H9 (cell line): Measurements from ENCODE around the gene FIBP. TPM values are rescaled to one million over a fixed set of nuclear protein-coding genes. Genes with fewer than 3 reads are reported as not detected.

ENCODE experiments used
- DNase-seq: peaks from one replicate; pipeline ENCODE4 v3.0.0-alpha.2; 2017
- H2AFZ ChIP-seq: one replicate; pipeline ENCODE4 v1.6.1; 2013; ENCODE audit warnings: mild to moderate bottlenecking, low read length, control low read depth, moderate library complexity
- H2AK5ac ChIP-seq: 2 replicates; pipeline ENCODE4 v1.6.1; 2013; ENCODE audit warnings: low read length, control low read depth, mixed read lengths; ENCODE audit not compliant: insufficient read length
- H2BK120ac ChIP-seq: one replicate; pipeline ENCODE4 v1.6.1; 2013; ENCODE audit warnings: low read depth, mild to moderate bottlenecking, low read length, control low read depth, inconsistent platforms; ENCODE audit not compliant: poor library complexity, severe bottlenecking
- H2BK12ac ChIP-seq: 2 replicates; pipeline ENCODE4 v1.6.1; 2013; ENCODE audit warnings: low read length, control low read depth, mixed read lengths, low read depth; ENCODE audit not compliant: insufficient read length
- H2BK15ac ChIP-seq: 2 replicates; pipeline ENCODE4 v1.6.1; 2013; ENCODE audit warnings: low read depth, low read length, control low read depth
- H2BK20ac ChIP-seq: one replicate; pipeline ENCODE4 v1.6.1; 2013; ENCODE audit warnings: low read depth, mild to moderate bottlenecking, low read length, control low read depth, inconsistent platforms; ENCODE audit not compliant: poor library complexity, severe bottlenecking
- H2BK5ac ChIP-seq: 2 replicates; pipeline ENCODE4 v1.6.1; 2013; ENCODE audit warnings: low read length, control low read depth, mixed read lengths; ENCODE audit not compliant: insufficient read length
- H3K14ac ChIP-seq: 2 replicates; pipeline ENCODE4 v1.6.1; 2013; ENCODE audit warnings: low read length, control low read depth; ENCODE audit not compliant: insufficient read depth
- H3K18ac ChIP-seq: 2 replicates; pipeline ENCODE4 v1.6.1; 2013; ENCODE audit warnings: low read depth, mild to moderate bottlenecking, mixed read lengths, low read length, control low read depth; ENCODE audit not compliant: insufficient read length
- H3K23ac ChIP-seq: 2 replicates; pipeline ENCODE4 v1.6.1; 2013; ENCODE audit warnings: low read length, control low read depth, mixed read lengths, low read depth; ENCODE audit not compliant: insufficient read length
- H3K23me2 ChIP-seq: 2 replicates; pipeline ENCODE4 v1.6.1; 2013; ENCODE audit warnings: low read depth, mild to moderate bottlenecking, mixed read lengths, low read length, control low read depth; ENCODE audit not compliant: insufficient read length, poor library complexity, severe bottlenecking
- H3K27ac ChIP-seq: 2 replicates; pipeline ENCODE4 v1.5.1; 2013; ENCODE audit warnings: low read length, control low read depth, mixed read lengths, low read depth; ENCODE audit not compliant: insufficient read length
- H3K27me3 ChIP-seq: 2 replicates; pipeline ENCODE4 v1.6.1; 2013; ENCODE audit warnings: low read length, control low read depth, inconsistent platforms; ENCODE audit not compliant: insufficient read depth
- H3K4ac ChIP-seq: 2 replicates; pipeline ENCODE4 v1.6.1; 2013; ENCODE audit warnings: low read depth, mild to moderate bottlenecking, control low read depth, inconsistent platforms, low read length, moderate library complexity
- H3K4me1 ChIP-seq: 2 replicates; pipeline ENCODE4 v1.6.1; 2013; ENCODE audit warnings: low read length, control low read depth, inconsistent platforms; ENCODE audit not compliant: insufficient read depth
- H3K4me2 ChIP-seq: 2 replicates; pipeline ENCODE4 v1.6.1; 2013; ENCODE audit warnings: low read length, control low read depth, mixed read lengths; ENCODE audit not compliant: insufficient read length, insufficient read depth
- H3K56ac ChIP-seq: 2 replicates; pipeline ENCODE4 v1.6.1; 2013; ENCODE audit warnings: low read depth, mild to moderate bottlenecking, mixed read lengths, low read length, control low read depth; ENCODE audit not compliant: insufficient read length
- H3K79me1 ChIP-seq: 2 replicates; pipeline ENCODE4 v1.6.1; 2013; ENCODE audit warnings: low read depth, mild to moderate bottlenecking, moderate library complexity, low read length, control low read depth, inconsistent platforms; ENCODE audit not compliant: insufficient read depth, poor library complexity, severe bottlenecking
- H3K79me2 ChIP-seq: 2 replicates; pipeline ENCODE4 v1.6.1; 2013; ENCODE audit warnings: low read length, control low read depth, inconsistent platforms; ENCODE audit not compliant: insufficient read depth
- H3K9ac ChIP-seq: 2 replicates; pipeline ENCODE4 v1.6.1; 2013; ENCODE audit warnings: low read length, control low read depth, mixed read lengths; ENCODE audit not compliant: insufficient read length; ENCODE audit errors: extremely low read depth
- H3K9me3 ChIP-seq: one replicate; pipeline ENCODE4 v1.6.1; 2013; ENCODE audit warnings: low read depth, low read length, inconsistent platforms; ENCODE audit not compliant: control insufficient read depth
- H3T11ph ChIP-seq: one replicate; pipeline ENCODE4 v1.6.1; 2013; ENCODE audit warnings: mild to moderate bottlenecking, low read length, control low read depth, inconsistent platforms
- H4K20me1 ChIP-seq: one replicate; pipeline ENCODE4 v1.6.1; 2013; ENCODE audit not compliant: control insufficient read depth, insufficient read length, insufficient read depth
- H4K5ac ChIP-seq: 2 replicates; pipeline ENCODE4 v1.6.1; 2013; ENCODE audit warnings: low read depth, mild to moderate bottlenecking, mixed read lengths, low read length, control low read depth; ENCODE audit not compliant: insufficient read length
- H4K8ac ChIP-seq: replicated peaks from 2 replicates; pipeline ENCODE4 v1.6.1; 2013; ENCODE audit warnings: low read length, control low read depth, mixed read lengths, low read depth; ENCODE audit not compliant: insufficient read length
- H4K91ac ChIP-seq: 2 replicates; pipeline ENCODE4 v1.6.1; 2013; ENCODE audit warnings: low read depth, mild to moderate bottlenecking, moderate library complexity, mixed read lengths, low read length, control low read depth; ENCODE audit not compliant: insufficient read length
- H3K27ac Mint-ChIP-seq, 3 experiments: 2 replicates in 2 of 3; 3 replicates in 1 of 3; pipeline ENCODE4 v1.8.0; 2020 to 2021; ENCODE audit warnings: mixed read lengths in 3 of 3, mild to moderate bottlenecking in 1 of 3, moderate library complexity in 1 of 3
- H3K27me3 Mint-ChIP-seq: 2 replicates; pipeline ENCODE4 v1.8.0; 2021; ENCODE audit warnings: low read depth, mild to moderate bottlenecking, moderate library complexity, mixed read lengths
- H3K36me3 Mint-ChIP-seq, 3 experiments: 2 replicates in 2 of 3; 3 replicates in 1 of 3; pipeline ENCODE4 v1.8.0; 2020 to 2021; ENCODE audit warnings: low read depth in 3 of 3, mixed read lengths in 3 of 3; ENCODE audit not compliant: insufficient read depth in 1 of 3
- H3K4me1 Mint-ChIP-seq, 2 experiments: 2 replicates each; pipeline ENCODE4 v1.8.0; 2020; ENCODE audit warnings: mixed read lengths in 2 of 2
- H3K4me3 Mint-ChIP-seq, 2 experiments: 2 replicates in 1 of 2; 3 replicates in 1 of 2; pipeline ENCODE4 v1.8.0; 2020 to 2021; ENCODE audit warnings: mild to moderate bottlenecking in 2 of 2, mixed read lengths in 2 of 2, moderate library complexity in 1 of 2
- H3K9me3 Mint-ChIP-seq, 2 experiments: 2 replicates in 1 of 2; 3 replicates in 1 of 2; pipeline ENCODE4 v1.8.0; 2020; ENCODE audit warnings: mild to moderate bottlenecking in 2 of 2, mixed read lengths in 2 of 2, moderate library complexity in 1 of 2
- WGBS: extraction: QIAGEN DNeasy Blood & Tissue Kit; methylation state at CpG from one replicate; pipeline ENCODE4 v1.1.7; 2013; ENCODE audit warnings: missing lambda C conversion rate, low lambda C conversion rate, mixed read lengths; ENCODE audit not compliant: insufficient read length; ENCODE audit errors: extremely low coverage; 5-methylcytosine and 5-hydroxymethylcytosine counted together
- total RNA-seq: library from RNA; stranded (reverse); gene quantifications from 2 replicates; pipeline ENCODE4 v1.2.1, GENCODE V29; 2021
- TF ChIP-seq, protein P1 (sequence below): fragments of 200-600 bp; sonication (generic); conservative IDR thresholded peaks from 3 replicates; pipeline ENCODE4 v1.8.0; 2021; ENCODE audit warnings: antibody characterized with exemption, mild to moderate bottlenecking

FIBP gene
- total RNA-seq, 1 experiment from 2014 or later = 87.0 TPM

DNA sequence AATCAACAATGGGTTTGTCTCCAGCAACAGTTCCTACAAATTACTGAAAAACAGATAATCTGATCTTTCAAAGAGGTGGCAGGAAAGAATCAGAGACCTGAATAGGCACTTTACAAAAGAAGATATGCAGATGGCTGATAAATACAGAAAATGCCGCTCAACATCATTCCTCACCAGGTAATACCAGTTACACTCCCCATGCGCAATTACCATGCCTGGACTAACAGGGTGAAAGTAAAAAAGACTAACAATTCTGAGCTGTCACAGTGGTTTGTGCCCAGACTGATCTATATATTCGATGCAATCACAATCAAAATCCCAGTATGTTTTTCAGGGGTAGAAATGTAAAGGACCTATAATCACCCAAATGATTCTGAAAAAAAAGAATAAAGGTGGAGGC, 44.5 kb downstream of the FIBP start:
- H3K36me3 Mint-ChIP-seq = no peaks in the 10 kb centered on the region
- Histone ChIP-seq H3K23me2 (no peaks in the 10 kb centered on the region), H3K56ac (no peak overlapping the region), H4K8ac (no peak overlapping the region), H3K4ac (no peak overlapping the region), H2BK20ac (no peak overlapping the region), H4K91ac (no peak overlapping the region), H2BK12ac (no peak overlapping the region), H3K9ac (no peak overlapping the region), H2BK120ac (no peak overlapping the region), H2AFZ (no peak overlapping the region), H3K27me3 (no peaks in the 10 kb centered on the region), H3K4me2 (no peak overlapping the region), H3K9me3 (no peaks in the 10 kb centered on the region), H2BK5ac (no peak overlapping the region), H3T11ph (no peak overlapping the region), H3K18ac (no peak overlapping the region), H3K4me1 (no peaks in the 10 kb centered on the region), H3K79me1 (no peaks in the 10 kb centered on the region), H3K23ac (no peak overlapping the region), H2AK5ac (no peak overlapping the region), H4K20me1 (no peaks in the 10 kb centered on the region), H2BK15ac (no peak overlapping the region), H3K27ac (no peak overlapping the region), H3K14ac (no peak overlapping the region), H4K5ac (no peak overlapping the region), H3K79me2 (no peaks in the 10 kb centered on the region)
- no peaks in the 10 kb centered on the region for H3K9me3 Mint-ChIP-seq
- H3K27me3 Mint-ChIP-seq = peaks cover 11% of the 10 kb centered on the region
- H3K4me1 Mint-ChIP-seq = no peaks in the 10 kb centered on the region
- no CpG with 5 or more reads among the region's 3 CpGs for WGBS
- no peak overlapping the region for H3K4me3 Mint-ChIP-seq
- no peak for DNase-seq
- H3K27ac Mint-ChIP-seq = no peak overlapping the region
- TF ChIP-seq, protein P1, sequence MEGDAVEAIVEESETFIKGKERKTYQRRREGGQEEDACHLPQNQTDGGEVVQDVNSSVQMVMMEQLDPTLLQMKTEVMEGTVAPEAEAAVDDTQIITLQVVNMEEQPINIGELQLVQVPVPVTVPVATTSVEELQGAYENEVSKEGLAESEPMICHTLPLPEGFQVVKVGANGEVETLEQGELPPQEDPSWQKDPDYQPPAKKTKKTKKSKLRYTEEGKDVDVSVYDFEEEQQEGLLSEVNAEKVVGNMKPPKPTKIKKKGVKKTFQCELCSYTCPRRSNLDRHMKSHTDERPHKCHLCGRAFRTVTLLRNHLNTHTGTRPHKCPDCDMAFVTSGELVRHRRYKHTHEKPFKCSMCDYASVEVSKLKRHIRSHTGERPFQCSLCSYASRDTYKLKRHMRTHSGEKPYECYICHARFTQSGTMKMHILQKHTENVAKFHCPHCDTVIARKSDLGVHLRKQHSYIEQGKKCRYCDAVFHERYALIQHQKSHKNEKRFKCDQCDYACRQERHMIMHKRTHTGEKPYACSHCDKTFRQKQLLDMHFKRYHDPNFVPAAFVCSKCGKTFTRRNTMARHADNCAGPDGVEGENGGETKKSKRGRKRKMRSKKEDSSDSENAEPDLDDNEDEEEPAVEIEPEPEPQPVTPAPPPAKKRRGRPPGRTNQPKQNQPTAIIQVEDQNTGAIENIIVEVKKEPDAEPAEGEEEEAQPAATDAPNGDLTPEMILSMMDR = no peak
